HepG2 (cell line): ENCODE data around the gene HAP1. TPM values are rescaled to one million over a fixed set of nuclear protein-coding genes. Genes with fewer than 3 reads are reported as not detected.

Experiments
- ATAC-seq: fragments of 200-7000 bp; cut with Tn5 transposase; 3 replicates; pipeline ENCODE4 v1.9.1; 2020; ENCODE audit warnings: mild to moderate bottlenecking, moderate library complexity
- BruUV-seq: library from RNA; stranded (reverse); fragments of 400-500 nt; replicated peaks from 2 replicates; lab custom pipeline; 2021; lab: Mats Ljungman, UMichigan
- CTCF ChIA-PET: fragments of 300-600 bp; formaldehyde crosslinking; extraction: SDS; loops from one replicate; lab custom pipeline; 2021; ENCODE audit warnings: low total read pairs, inconsistent platforms, low intra/inter-chr PET ratio; lab: Yijun Ruan, JAX
- POLR2A ChIA-PET: fragments of 350-600 bp; sonication (Branson Sonifier 250); formaldehyde crosslinking; loops from one replicate; lab custom pipeline; 2020; ENCODE audit warnings: antibody characterized with exemption, inconsistent platforms; lab: Yijun Ruan, JAX
- DNase-seq: peaks from one replicate; pipeline ENCODE4 v3.0.0-alpha.2; 2015; ENCODE audit warnings: low spot score
- FAIRE-seq: peaks from 3 replicates; lab custom pipeline; 2011; peaks lifted over from hg19 to GRCh38; lab: Jason Lieb, UNC
- H2AFZ ChIP-seq: one replicate; pipeline ENCODE4 v1.6.1; 2011; ENCODE audit warnings: low read length, inconsistent platforms
- H3K27ac ChIP-seq: fragments of 300-600 bp; 3 replicates; pipeline ENCODE4 v1.8.0; 2011; ENCODE audit warnings: mixed run types, mild to moderate bottlenecking, mixed read lengths, low read length, inconsistent platforms; ENCODE audit not compliant: insufficient read depth; ENCODE audit errors: extremely low read length
- H3K27me3 ChIP-seq, 2 experiments: fragments of 200-600 bp in 1 of 2; 2 replicates in 1 of 2; 3 replicates in 1 of 2; pipeline versions ENCODE4 v1.6.0 to v1.8.0; 2011; ENCODE audit warnings: low read length in 2 of 2, mild to moderate bottlenecking in 2 of 2, moderate library complexity in 2 of 2, inconsistent platforms in 1 of 2; ENCODE audit not compliant: insufficient read depth in 2 of 2, control insufficient read depth in 1 of 2
- H3K36me3 ChIP-seq, 2 experiments: fragments of 200-600 bp in 1 of 2; replicated peaks in 1 of 2; 2 replicates in 1 of 2; 3 replicates in 1 of 2; pipeline versions ENCODE4 v1.5.1 to v1.8.0; 2011; ENCODE audit warnings: low read length in 2 of 2, inconsistent platforms in 1 of 2; ENCODE audit not compliant: insufficient read depth in 2 of 2, control insufficient read depth in 1 of 2
- H3K4me1 ChIP-seq: 2 replicates; pipeline ENCODE4 v1.5.1; 2012; ENCODE audit warnings: low read length, inconsistent platforms; ENCODE audit not compliant: insufficient read depth
- H3K4me2 ChIP-seq: 2 replicates; pipeline ENCODE4 v1.6.0; 2011; ENCODE audit warnings: low read depth, low read length, inconsistent platforms
- H3K4me3 ChIP-seq, 3 experiments: fragments of 200-600 bp in 1 of 3; sonication (generic), shearing (Covaris generic) in 1 of 3; replicated peaks in 1 of 3; 2 replicates each; pipeline ENCODE4 v1.5.1; 2011 to 2016; ENCODE audit warnings: low read length in 3 of 3, inconsistent platforms in 2 of 3, low read depth in 2 of 3, mild to moderate bottlenecking in 2 of 3, control low read depth in 1 of 3, mixed read lengths in 1 of 3; ENCODE audit not compliant: insufficient read depth in 1 of 3
- H3K79me2 ChIP-seq: one replicate; pipeline ENCODE4 v1.6.1; 2011; ENCODE audit warnings: low read length, inconsistent platforms; ENCODE audit not compliant: insufficient read depth
- H3K9ac ChIP-seq: 2 replicates; pipeline ENCODE4 v1.6.0; 2011; ENCODE audit warnings: mild to moderate bottlenecking, low read depth, low read length, inconsistent platforms; ENCODE audit not compliant: insufficient read depth
- H3K9me3 ChIP-seq: 2 replicates; pipeline ENCODE4 v1.5.1; 2012; ENCODE audit warnings: mild to moderate bottlenecking, low read length
- H4K20me1 ChIP-seq: 2 replicates; pipeline ENCODE4 v1.6.0; 2011; ENCODE audit warnings: inconsistent platforms, mild to moderate bottlenecking, low read length, moderate library complexity; ENCODE audit not compliant: insufficient read depth
- CENPT ChIP-seq: sonication (generic); formaldehyde crosslinking; IDR thresholded peaks from 2 replicates; pipeline ENCODE4 v1.8.0; 2022; ENCODE audit warnings: low read depth, mild to moderate bottlenecking, moderate library complexity, missing genetic modification reagents
- CHD4 ChIP-seq: fragments of 200-600 bp; sonication (generic); IDR thresholded peaks from 2 replicates; pipeline ENCODE4 v1.7.0; 2017; ENCODE audit warnings: mild to moderate bottlenecking, low read length, borderline replicate concordance
- ISL2 ChIP-seq: sonication (generic); formaldehyde crosslinking; IDR thresholded peaks from 2 replicates; pipeline ENCODE4 v1.5.0; 2020; ENCODE audit warnings: missing genetic modification reagents
- LCORL ChIP-seq, 2 experiments: fragments of 450-650 bp in 1 of 2; sonication (generic) in 1 of 2; formaldehyde crosslinking in 1 of 2; IDR thresholded peaks; 2 replicates each; pipeline versions ENCODE4 v1.5.0 to v1.6.1; 2017 to 2020; ENCODE audit warnings: antibody characterized with exemption in 1 of 2, missing genetic modification reagents in 1 of 2
- MAX ChIP-seq: IDR thresholded peaks from 2 replicates; pipeline ENCODE4 v1.6.1; 2012; ENCODE audit warnings: inconsistent platforms
- MBNL3 ChIP-seq: fragments of 250-450 bp; sonication (Bioruptor Pico); conservative IDR thresholded peaks from 2 replicates; pipeline ENCODE4 v1.8.0; 2022; ENCODE audit warnings: mild to moderate bottlenecking, inconsistent platforms
- MIXL1 ChIP-seq: IDR thresholded peaks from 2 replicates; pipeline ENCODE4 v1.6.1; 2016
- MTF2 ChIP-seq: sonication (generic); formaldehyde crosslinking; IDR thresholded peaks from 2 replicates; pipeline ENCODE4 v1.5.0; 2020; ENCODE audit warnings: missing genetic modification reagents, borderline replicate concordance
- POGZ ChIP-seq: sonication (generic); formaldehyde crosslinking; IDR thresholded peaks from 2 replicates; pipeline ENCODE4 v1.4.0; 2020; ENCODE audit warnings: mild to moderate bottlenecking, missing genetic modification reagents
- POLR2A ChIP-seq, 2 experiments: IDR thresholded peaks; 2 replicates each; pipeline ENCODE4 v1.6.1; 2011; ENCODE audit warnings: low read depth in 2 of 2, low read length in 2 of 2, mild to moderate bottlenecking in 1 of 2, moderate library complexity in 1 of 2; ENCODE audit not compliant: insufficient read depth in 1 of 2
- POLR2AphosphoS2 ChIP-seq: IDR thresholded peaks from 2 replicates; pipeline ENCODE4 v1.6.1; 2011; ENCODE audit warnings: low read depth, low read length, improper control_type of control experiment
- RBAK ChIP-seq: sonication (generic); formaldehyde crosslinking; IDR thresholded peaks from 2 replicates; pipeline ENCODE4 v1.5.1; 2020; ENCODE audit warnings: mild to moderate bottlenecking, missing genetic modification reagents
- SMAD3 ChIP-seq: sonication (generic); formaldehyde crosslinking; IDR thresholded peaks from 2 replicates; pipeline ENCODE4 v1.4.0; 2020; ENCODE audit warnings: missing genetic modification reagents
- SOX13 ChIP-seq, 3 experiments: fragments of 450-650 bp in 1 of 3; sonication (generic) in 1 of 3; formaldehyde crosslinking in 1 of 3; IDR thresholded peaks in 2 of 3; conservative IDR thresholded peaks in 1 of 3; 2 replicates each; pipeline versions ENCODE4 v1.5.0 to v1.6.1; 2016 to 2020; ENCODE audit warnings: antibody characterized with exemption in 1 of 3, mild to moderate bottlenecking in 1 of 3, missing compliant biosample characterization in 1 of 3, missing genetic modification reagents in 1 of 3, moderate library complexity in 1 of 3
- SRY ChIP-seq: sonication (generic); formaldehyde crosslinking; IDR thresholded peaks from 2 replicates; pipeline ENCODE4 v1.8.0; 2022; ENCODE audit warnings: mild to moderate bottlenecking, missing genetic modification reagents
- TOPORS ChIP-seq: sonication (generic); formaldehyde crosslinking; IDR thresholded peaks from 2 replicates; pipeline ENCODE4 v1.8.0; 2023; ENCODE audit warnings: mild to moderate bottlenecking, missing genetic modification reagents
- TSC22D2 ChIP-seq: sonication (generic); formaldehyde crosslinking; IDR thresholded peaks from 2 replicates; pipeline ENCODE4 v1.5.1; 2020; ENCODE audit warnings: missing genetic modification reagents, mild to moderate bottlenecking, borderline replicate concordance
- ZBTB3 ChIP-seq: sonication (generic); formaldehyde crosslinking; IDR thresholded peaks from 2 replicates; pipeline ENCODE4 v1.4.0; 2020; ENCODE audit warnings: low read depth, mild to moderate bottlenecking, moderate library complexity, missing genetic modification reagents, borderline replicate concordance
- ZC3H4 ChIP-seq: sonication (generic); formaldehyde crosslinking; IDR thresholded peaks from 2 replicates; pipeline ENCODE4 v1.4.0; 2020; ENCODE audit warnings: missing genetic modification reagents, borderline replicate concordance
- ZNF224 ChIP-seq: sonication (generic); formaldehyde crosslinking; IDR thresholded peaks from 2 replicates; pipeline ENCODE4 v1.5.0; 2020; ENCODE audit warnings: mild to moderate bottlenecking, missing genetic modification reagents
- ZNF296 ChIP-seq: sonication (generic); formaldehyde crosslinking; conservative IDR thresholded peaks from 2 replicates; pipeline ENCODE4 v1.5.0; 2020; ENCODE audit warnings: mild to moderate bottlenecking, missing genetic modification reagents
- ZNF326 ChIP-seq: sonication (generic); formaldehyde crosslinking; IDR thresholded peaks from 2 replicates; pipeline ENCODE4 v1.4.0; 2020; ENCODE audit warnings: missing genetic modification reagents, borderline replicate concordance
- ZNF335 ChIP-seq: sonication (generic); formaldehyde crosslinking; IDR thresholded peaks from 2 replicates; pipeline ENCODE4 v1.4.0; 2020; ENCODE audit warnings: missing genetic modification reagents
- ZNF556 ChIP-seq: sonication (generic); formaldehyde crosslinking; IDR thresholded peaks from 2 replicates; pipeline ENCODE4 v1.4.0; 2020; ENCODE audit warnings: mild to moderate bottlenecking, missing genetic modification reagents, borderline replicate concordance
- ZNF614 ChIP-seq: IDR thresholded peaks from 2 replicates; pipeline ENCODE4 v1.6.1; 2018; ENCODE audit warnings: missing biosample characterization, missing genetic modification reagents, inconsistent platforms, borderline replicate concordance
- ZNF839 ChIP-seq: sonication (generic); formaldehyde crosslinking; IDR thresholded peaks from 2 replicates; pipeline ENCODE4 v1.4.0; 2020; ENCODE audit warnings: missing genetic modification reagents, mild to moderate bottlenecking, borderline replicate concordance
- WGBS: methylation state at CpG from one replicate; pipeline ENCODE4 v1.1.6; 2017; ENCODE audit warnings: low lambda C conversion rate; 5-methylcytosine and 5-hydroxymethylcytosine counted together
- in situ Hi-C: cut with HindIII; loops from 2 replicates; pipeline ENCODE4 v1.10.0; 2017; ENCODE audit warnings: low pct_unique_long_range_greater_than_20kb; ENCODE audit not compliant: extremely low pct_ligation_motif_present
- intact Hi-C: fragments of 100-400 bp; cut with micrococcal nuclease; formaldehyde crosslinking; loops from one replicate; pipeline ENCODE4 v1.10.0; 2022; ENCODE audit not compliant: unreplicated experiment
- polyA plus RNA-seq, 8 experiments: library from polyadenylated mRNA; depleted of rRNA in 3 of 8; stranded (reverse) in 7 of 8; unstranded in 1 of 8; fragments of >200 nt; fragmentation: Illumina TruSeq in 4 of 8; extraction: Trizol in 4 of 8; gene quantifications; 2 replicates each; pipeline versions ENCODE4 v1.2.1 to v1.2.3, GENCODE V29; 2011 to 2016; ENCODE audit warnings: low read depth in 4 of 8, missing spikeins in 1 of 8, mixed read lengths in 1 of 8; ENCODE audit not compliant: insufficient read depth in 1 of 8
- total RNA-seq, 5 experiments: library from RNA; depleted of rRNA; stranded (reverse); fragments of >200 nt; fragmentation: Illumina TruSeq; extraction: Trizol; gene quantifications; 2 replicates each; pipeline ENCODE4 v1.2.3, GENCODE V29; 2016; ENCODE audit warnings: low read depth in 1 of 5

Gene HAP1
- total and polyA plus RNA-seq, 2 of the 13 experiments (the other 11 are each of a cell fraction or from before 2014, with no cell fraction given), result 0.07 TPM

GRCh38 chr17:41691031-41691777 lies 43.2 kb downstream of the HAP1 start (continued):
- TF ChIP-seq ZNF839 (no peak), ZNF335 (CRISPR knock-in tag) (no peak), LCORL (IDR thresholded peaks at IDR 0.05) (no peak), LCORL (CRISPR knock-in tag; IDR thresholded peaks at IDR 0.05) (0 out of 2 replicates have a peak, but pooled peaks have one; percentile 23), TSC22D2 (CRISPR knock-in tag) (no peak), POGZ (CRISPR knock-in tag) (no peak), ZC3H4 (CRISPR knock-in tag) (peak; percentile 26; the same call in 1 of the 2 replicates), ZNF296 (CRISPR knock-in tag) (no peak), RBAK (CRISPR knock-in tag) (no peak)

GRCh38 chr17:41690497-41690896 lies 43.9 kb downstream of the HAP1 start:
- TF ChIP-seq CHD4, result no peak
- TF ChIP-seq ZNF224 (CRISPR knock-in tag), result no peak
- 0 out of 2 replicates have a peak, but pooled peaks have one; percentile 18 for TF ChIP-seq MTF2 (CRISPR knock-in tag)
- TF ChIP-seq ISL2 (CRISPR knock-in tag), result no peak
- no peak for TF ChIP-seq CENPT (CRISPR knock-in tag)
- 0 out of 2 replicates have a peak, but pooled peaks have one; percentile 13 for TF ChIP-seq TOPORS
- no peak for TF ChIP-seq ZBTB3 (CRISPR knock-in tag)
- no peak for TF ChIP-seq SMAD3 (CRISPR knock-in tag)
- no peak for TF ChIP-seq MBNL3
- peak in 1 of 2 experiments; percentile 6; a peak in 1 of 4 replicates for TF ChIP-seq POLR2A (IDR thresholded peaks at IDR 0.05; ENCODE audit: insufficient read depth in 1 of 2, low read depth in 2 of 2, low read length in 2 of 2)
- TF ChIP-seq SRY (CRISPR knock-in tag), result no peak
- TF ChIP-seq POLR2AphosphoS2, result 0 out of 2 replicates have a peak, but pooled peaks have one; percentile 5
- TF ChIP-seq ZNF614 (CRISPR knock-in tag), result no peak
- TF ChIP-seq SOX13 (IDR thresholded peaks at IDR 0.05), result no peak
- TF ChIP-seq SOX13 (CRISPR knock-in tag; conservative IDR thresholded peaks at IDR 0.05 in 1 of 2, IDR thresholded peaks at IDR 0.05 in 1 of 2), result peak in 1 of 2 experiments; percentile 93; a peak in 1 of 4 replicates
- no peak for TF ChIP-seq MAX
- no peak for TF ChIP-seq MIXL1 (CRISPR knock-in tag)
- TF ChIP-seq ZNF326 (CRISPR knock-in tag), result no peak
- no peak for TF ChIP-seq ZNF556 (CRISPR knock-in tag)
- POLR2A ChIA-PET, result interaction anchor here (1.3 to 6.6 kb wide), 9 partner anchors 12 to 1043 kb away, joined by 4 to 443 read pairs (median 16); partner anchors contain the start of genes ACLY, P3H4 and SMARCE1
- CTCF ChIA-PET, result no interaction called here
- in situ Hi-C loops (no loop called here), intact Hi-C loops (no loop called here)
- peaks cover 22 to 46% of the 10 kb centered on the region in 2 experiments for H3K36me3 ChIP-seq
- no TSS peak for BruUV-seq
- no peaks in the 10 kb centered on the region for H3K9me3 ChIP-seq
- FAIRE-seq (no peak), DNase-seq (no peak), ATAC-seq (no peak)
- H3K4me1 ChIP-seq, result peaks cover 29% of the 10 kb centered on the region
- H4K20me1 ChIP-seq, result peaks cover 39% of the 10 kb centered on the region
- peak overlapping the region; percentile 99 for H3K27ac ChIP-seq
- H2AFZ ChIP-seq, result no peak overlapping the region
- H3K27me3 ChIP-seq, result no peaks in the 10 kb centered on the region; a peak in 2 of 5 replicates
- 85% methylated on average over 2 of the region's 2 CpGs for whole genome bisulfite sequencing
- peak overlapping the region; percentile 99 for H3K4me2 ChIP-seq
- H3K9ac ChIP-seq, result peak overlapping the region; percentile 100
- H3K79me2 ChIP-seq, result peaks cover 18% of the 10 kb centered on the region
- H3K4me3 ChIP-seq, result peak overlapping the region; percentile 81 to 99 (median 88)
